H1 (cell line): ENCODE data around the gene KCTD4. TPM values are rescaled to one million over a fixed set of nuclear protein-coding genes. Genes with fewer than 3 reads are reported as not detected.

ENCODE experiments used
- CTCF ChIA-PET: fragments of 300-600 bp; sonication (Branson Sonifier 250); formaldehyde crosslinking; loops from one replicate; lab custom pipeline; 2021; ENCODE audit not compliant: partially characterized antibody; lab: Charles Lee
- POLR2A ChIA-PET: fragments of 300-600 bp; sonication (Branson Sonifier 250); formaldehyde crosslinking; loops from one replicate; lab custom pipeline; 2021; ENCODE audit warnings: inconsistent platforms; ENCODE audit not compliant: partially characterized antibody; lab: Charles Lee
- DNase-seq, 2 experiments: peaks; one replicate each; pipeline versions ENCODE4 v3.0.0 to v3.0.0-alpha.2; 2010 to 2022; ENCODE audit warnings: low spot score in 2 of 2, low read depth in 1 of 2, mixed read lengths in 1 of 2
- FAIRE-seq: peaks from 2 replicates; lab custom pipeline; 2011; peaks lifted over from hg19 to GRCh38; lab: Jason Lieb, UNC
- H2AFZ ChIP-seq: 2 replicates; pipeline ENCODE4 v1.8.1; 2012; ENCODE audit warnings: low read length, inconsistent platforms
- H2AK5ac ChIP-seq: 2 replicates; pipeline ENCODE4 v1.6.1; 2013; ENCODE audit warnings: low read depth, low read length
- H2BK120ac ChIP-seq: replicated peaks from 2 replicates; pipeline ENCODE3; 2013; ENCODE audit warnings: low read depth, low read length, inconsistent platforms
- H2BK12ac ChIP-seq: 2 replicates; pipeline ENCODE4 v1.6.1; 2013; ENCODE audit warnings: low read depth, low read length
- H2BK15ac ChIP-seq: 2 replicates; pipeline ENCODE4 v1.6.1; 2013; ENCODE audit warnings: low read length
- H2BK20ac ChIP-seq: 2 replicates; pipeline ENCODE4 v1.6.1; 2013; ENCODE audit warnings: low read length
- H2BK5ac ChIP-seq: 2 replicates; pipeline ENCODE4 v1.6.1; 2013; ENCODE audit warnings: low read depth, low read length
- H3K14ac ChIP-seq: 2 replicates; pipeline ENCODE4 v1.6.1; 2013; ENCODE audit warnings: inconsistent platforms; ENCODE audit not compliant: insufficient read length
- H3K18ac ChIP-seq: 2 replicates; pipeline ENCODE4 v1.6.1; 2013; ENCODE audit warnings: low read length; ENCODE audit errors: extremely low read depth
- H3K23ac ChIP-seq: 2 replicates; pipeline ENCODE4 v1.6.1; 2013; ENCODE audit warnings: inconsistent platforms; ENCODE audit not compliant: insufficient read length
- H3K23me2 ChIP-seq: 2 replicates; pipeline ENCODE4 v1.6.1; 2013; ENCODE audit warnings: low read depth, low read length
- H3K27ac ChIP-seq: 2 replicates; pipeline ENCODE4 v1.6.1; 2011; ENCODE audit warnings: low read depth, low read length, inconsistent platforms
- H3K27me3 ChIP-seq, 4 experiments: replicated peaks in 1 of 4; 1 replicate in 1 of 4; 2 replicates in 3 of 4; pipeline versions ENCODE4 v1.6.1 to v1.8.1; 2011 to 2013; ENCODE audit warnings: low read length in 3 of 4, mild to moderate bottlenecking in 3 of 4, inconsistent platforms in 2 of 4, mixed read lengths in 2 of 4, moderate library complexity in 1 of 4; ENCODE audit not compliant: control insufficient read depth in 3 of 4, insufficient read depth in 3 of 4; ENCODE audit errors: extremely low read depth in 1 of 4
- H3K36me3 ChIP-seq, 4 experiments: 2 replicates each; pipeline versions ENCODE4 v1.6.1 to v1.8.1; 2011 to 2013; ENCODE audit warnings: mild to moderate bottlenecking in 4 of 4, low read length in 3 of 4, moderate library complexity in 2 of 4, control low read depth in 1 of 4, inconsistent platforms in 1 of 4; ENCODE audit not compliant: insufficient read depth in 4 of 4, control insufficient read depth in 2 of 4
- H3K4ac ChIP-seq: replicated peaks from 2 replicates; pipeline ENCODE3; 2013; ENCODE audit warnings: low read length, low read depth, mixed read lengths, inconsistent platforms; ENCODE audit not compliant: insufficient read length
- H3K4me1 ChIP-seq, 4 experiments: replicated peaks in 1 of 4; 1 replicate in 1 of 4; 2 replicates in 3 of 4; pipeline versions ENCODE4 v1.6.1 to v1.8.1; 2011 to 2013; ENCODE audit warnings: low read length in 3 of 4, inconsistent platforms in 2 of 4, mixed read lengths in 1 of 4; ENCODE audit not compliant: insufficient read depth in 4 of 4, control insufficient read depth in 3 of 4
- H3K4me2 ChIP-seq, 2 experiments: 2 replicates each; pipeline versions ENCODE4 v1.6.1 to v1.8.1; 2011 to 2013; ENCODE audit warnings: low read depth in 2 of 2, low read length in 2 of 2, control low read depth in 1 of 2, inconsistent platforms in 1 of 2, mild to moderate bottlenecking in 1 of 2; ENCODE audit not compliant: insufficient read depth in 1 of 2
- H3K4me3 ChIP-seq, 4 experiments: fragments of 200-600, 300-600 bp in 1 of 4; sonication (generic), shearing (Covaris generic), sonication (Bioruptor Twin) in 1 of 4; 2 replicates each; pipeline versions ENCODE4 v1.5.1 to v1.8.1; 2011 to 2016; ENCODE audit warnings: low read length in 4 of 4, low read depth in 3 of 4, control low read depth in 2 of 4, inconsistent platforms in 2 of 4, mild to moderate bottlenecking in 2 of 4, mixed read lengths in 1 of 4, moderate library complexity in 1 of 4; ENCODE audit not compliant: insufficient read depth in 2 of 4; ENCODE audit errors: extremely low read depth in 1 of 4
- H3K56ac ChIP-seq: replicated peaks from 2 replicates; pipeline ENCODE3; 2013; ENCODE audit warnings: low read depth, mild to moderate bottlenecking, mixed read lengths, low read length, inconsistent platforms; ENCODE audit not compliant: insufficient read length
- H3K79me1 ChIP-seq: 2 replicates; pipeline ENCODE4 v1.6.1; 2013; ENCODE audit warnings: low read depth, low read length, control low read depth
- H3K79me2 ChIP-seq, 2 experiments: 2 replicates each; pipeline versions ENCODE4 v1.6.1 to v1.8.1; 2012 to 2013; ENCODE audit warnings: low read length in 2 of 2, mild to moderate bottlenecking in 2 of 2, inconsistent platforms in 1 of 2; ENCODE audit not compliant: insufficient read depth in 2 of 2, control insufficient read depth in 1 of 2
- H3K9ac ChIP-seq, 4 experiments: replicated peaks in 1 of 4; 1 replicate in 1 of 4; 2 replicates in 3 of 4; pipeline versions ENCODE4 v1.6.1 to v1.8.1; 2011 to 2013; ENCODE audit warnings: low read depth in 3 of 4, low read length in 3 of 4, control low read depth in 2 of 4, mild to moderate bottlenecking in 2 of 4, moderate library complexity in 2 of 4, inconsistent platforms in 1 of 4; ENCODE audit errors: extremely low read depth in 1 of 4
- H3K9me3 ChIP-seq, 2 experiments: 2 replicates each; pipeline versions ENCODE4 v1.6.1 to v1.8.1; 2012 to 2013; ENCODE audit warnings: mild to moderate bottlenecking in 2 of 2, moderate library complexity in 2 of 2, control low read depth in 1 of 2, inconsistent platforms in 1 of 2, low read depth in 1 of 2, low read length in 1 of 2, mixed read lengths in 1 of 2; ENCODE audit not compliant: insufficient read depth in 2 of 2
- H4K20me1 ChIP-seq, 2 experiments: replicated peaks in 1 of 2; 2 replicates each; pipeline versions ENCODE3 to v1.8.1; 2011 to 2013; ENCODE audit warnings: inconsistent platforms in 2 of 2, low read length in 2 of 2, mild to moderate bottlenecking in 1 of 2; ENCODE audit not compliant: insufficient read depth in 2 of 2, control insufficient read depth in 1 of 2
- H4K5ac ChIP-seq: 2 replicates; pipeline ENCODE4 v1.6.1; 2013; ENCODE audit warnings: low read length, low read depth, mixed read lengths, inconsistent platforms; ENCODE audit not compliant: insufficient read length
- H4K8ac ChIP-seq: 2 replicates; pipeline ENCODE4 v1.8.0; 2013; ENCODE audit warnings: mild to moderate bottlenecking, moderate library complexity, low read length, inconsistent platforms; ENCODE audit not compliant: insufficient read depth; ENCODE audit errors: extremely low read depth
- H4K91ac ChIP-seq: replicated peaks from 2 replicates; pipeline ENCODE3; 2013; ENCODE audit warnings: low read length, mixed read lengths, inconsistent platforms; ENCODE audit not compliant: insufficient read length
- CBX5 ChIP-seq: fragments of 300-800, 300-1000 bp; sonication (generic); IDR thresholded peaks from 2 replicates; pipeline ENCODE4 v1.7.1; 2016; ENCODE audit warnings: antibody characterized with exemption, low read length, low read depth
- CBX8 ChIP-seq: fragments of 300-800, 300-1000 bp; sonication (generic); IDR thresholded peaks from 2 replicates; pipeline ENCODE4 v1.7.1; 2016; ENCODE audit warnings: low read depth, low read length, borderline replicate concordance
- KDM5A ChIP-seq: fragments of 200-600 bp; IDR thresholded peaks from 2 replicates; pipeline ENCODE4 v1.7.1; 2012; ENCODE audit warnings: mild to moderate bottlenecking, low read length, inconsistent platforms, mixed read lengths
- POLR2A ChIP-seq, 2 experiments: IDR thresholded peaks; 1 replicate in 1 of 2; 2 replicates in 1 of 2; pipeline ENCODE4 v1.6.1; 2011; ENCODE audit warnings: low read depth in 2 of 2, low read length in 2 of 2, mild to moderate bottlenecking in 2 of 2; ENCODE audit errors: control extremely low read depth in 1 of 2
- POU5F1 ChIP-seq: IDR thresholded peaks from 2 replicates; pipeline ENCODE4 v1.6.1; 2011; ENCODE audit warnings: low read depth, mild to moderate bottlenecking, low read length, moderate library complexity
- SIN3A ChIP-seq, 2 experiments: IDR thresholded peaks in 1 of 2; conservative IDR thresholded peaks in 1 of 2; 2 replicates each; pipeline ENCODE4 v1.6.1; 2011 to 2012; ENCODE audit warnings: low read length in 2 of 2, improper control_type of control experiment in 1 of 2, low read depth in 1 of 2, mild to moderate bottlenecking in 1 of 2
- WGBS, 2 experiments: shearing (Covaris generic) in 1 of 2; methylation state at CpG; one replicate each; pipeline versions ENCODE4 v1.1.6 to v1.1.7; 2013 to 2015; ENCODE audit warnings: low lambda C conversion rate in 2 of 2, mixed read lengths in 2 of 2, inconsistent platforms in 1 of 2, low coverage in 1 of 2, missing lambda C conversion rate in 1 of 2; ENCODE audit not compliant: insufficient replicate concordance in 2 of 2, insufficient coverage in 1 of 2, insufficient read length in 1 of 2; ENCODE audit errors: extremely low coverage in 1 of 2, missing lambda C conversion rate in 1 of 2; 5-methylcytosine and 5-hydroxymethylcytosine counted together
- polyA plus RNA-seq, 7 experiments: library from polyadenylated mRNA; depleted of rRNA in 3 of 7; stranded (reverse) in 5 of 7; unstranded in 2 of 7; fragments of >200 nt in 5 of 7; fragments of 200-250 nt in 2 of 7; gene quantifications; 1 replicate in 5 of 7; 2 replicates in 1 of 7; 4 replicates in 1 of 7; pipeline versions ENCODE4 v1.2.1 to v1.2.3, GENCODE V29; 2011 to 2013; ENCODE audit warnings: missing spikeins in 2 of 7, mixed read lengths in 2 of 7
- total RNA-seq: library from RNA; stranded (reverse); fragmentation: NEBNext Ultra II Directional; extraction: Animal tissue kit (Norgen Biotek cat#: 25700); gene quantifications from 2 replicates; pipeline ENCODE4 v1.2.1, GENCODE V29; 2021
- TF ChIP-seq, protein P1 (sequence below): IDR thresholded peaks from 2 replicates; pipeline ENCODE4 v1.6.1; 2011; ENCODE audit warnings: low read depth, mild to moderate bottlenecking, low read length; ENCODE audit not compliant: insufficient read depth

The KCTD4 gene
- total and polyA plus RNA-seq, 2 of the 8 experiments (the other 6 are each of a cell fraction or from before 2014, with no cell fraction given) = not detected

DNA sequence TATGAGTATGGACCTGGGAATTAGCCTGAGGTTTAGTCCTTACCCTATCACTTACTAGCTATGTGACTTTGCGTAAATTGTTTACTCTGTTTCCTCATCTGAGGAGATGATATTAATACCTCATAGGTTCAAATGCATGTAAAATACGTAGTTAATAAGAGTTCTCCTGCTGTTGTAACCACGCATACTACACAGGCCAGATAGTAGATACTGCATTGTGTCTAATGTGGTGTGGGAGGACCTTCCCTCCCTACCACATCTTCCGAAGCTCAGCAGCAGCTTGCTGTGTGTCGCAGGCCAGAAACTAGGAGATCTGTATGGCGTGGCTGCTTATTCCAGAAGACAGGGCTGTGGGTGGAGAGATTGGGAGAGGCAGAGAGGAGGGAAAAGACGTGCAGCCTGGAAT lies 57.5 kb downstream of the KCTD4 start:
- no peak for DNase-seq
- Histone ChIP-seq H3K4me2 (no peak overlapping the region), H4K8ac (no peak overlapping the region), H3K23ac (no peak overlapping the region), H3K23me2 (no peaks in the 10 kb centered on the region)
- WGBS, 2 experiments = 96% methylated on average over 7 of the region's 7 CpGs; no CpG with 5 or more reads in 1 of the 2 experiments
- TF ChIP-seq CBX8 = no peak
- TF ChIP-seq, protein P1, sequence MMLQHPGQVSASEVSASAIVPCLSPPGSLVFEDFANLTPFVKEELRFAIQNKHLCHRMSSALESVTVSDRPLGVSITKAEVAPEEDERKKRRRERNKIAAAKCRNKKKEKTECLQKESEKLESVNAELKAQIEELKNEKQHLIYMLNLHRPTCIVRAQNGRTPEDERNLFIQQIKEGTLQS = no peak
- TF ChIP-seq CBX5 = no peak
- no peak for TF ChIP-seq POLR2A (IDR thresholded peaks at IDR 0.05; ENCODE audit: control extremely low read depth in 1 of 2, low read depth in 2 of 2, low read length in 2 of 2)
- no peak for TF ChIP-seq SIN3A (conservative IDR thresholded peaks at IDR 0.05 in 1 of 2, IDR thresholded peaks at IDR 0.05 in 1 of 2; ENCODE audit: low read depth in 1 of 2, low read length in 2 of 2)
- no peak for TF ChIP-seq POU5F1
- TF ChIP-seq KDM5A = no peak
- TF ChIP-seq, all 59 proteins: peak for 0
- no peak overlapping the region for H3K9ac ChIP-seq
- H2AK5ac ChIP-seq = no peak overlapping the region
- H2BK120ac ChIP-seq = no peak overlapping the region
- H3K79me2 ChIP-seq = peaks cover 0 to 69% of the 10 kb centered on the region in 2 experiments; a peak in 3 of 4 replicates
- no peaks in the 10 kb centered on the region for H3K9me3 ChIP-seq
- peaks cover 0 to 3% (median 0%) of the 10 kb centered on the region in 4 experiments; a peak in 1 of 7 replicates for H3K4me1 ChIP-seq
- peaks cover 0 to 9% (median 4%) of the 10 kb centered on the region in 4 experiments; a peak in 4 of 8 replicates for H3K36me3 ChIP-seq
- H2AFZ ChIP-seq = no peak overlapping the region
- H3K27ac ChIP-seq = no peak overlapping the region
- H3K27me3 ChIP-seq = no peaks in the 10 kb centered on the region
- H3K79me1 ChIP-seq = peaks cover 3% of the 10 kb centered on the region; the same call in 1 of the 2 replicates
- H2BK12ac ChIP-seq = no peak overlapping the region
- no peak overlapping the region for H4K5ac ChIP-seq
- no peak overlapping the region for H3K4ac ChIP-seq
- peaks cover 0 to 4% of the 10 kb centered on the region in 2 experiments for H4K20me1 ChIP-seq
- H3K14ac ChIP-seq = no peak overlapping the region
- POLR2A ChIA-PET = no interaction called here
- H2BK20ac ChIP-seq = no peak overlapping the region
- no peak overlapping the region for H3K56ac ChIP-seq
- no peak overlapping the region for H4K91ac ChIP-seq
- FAIRE-seq = no peak
- no peak overlapping the region for H3K4me3 ChIP-seq
- CTCF ChIA-PET = interaction anchor here (0.9 to 1.4 kb wide), 4 partner anchors 8 to 138 kb away, joined by 3 to 4 read pairs (median 4); no protein-coding TSS in a partner anchor
- H3K18ac ChIP-seq = no peak overlapping the region
- no peak overlapping the region for H2BK5ac ChIP-seq
- H2BK15ac ChIP-seq = no peak overlapping the region
